B cell (primary cell): ENCODE measurements around the gene PAPSS1. TPM values are rescaled to one million over a fixed set of nuclear protein-coding genes. Genes with fewer than 3 reads are reported as not detected.

Experiments used
- ATAC-seq: fragments of 200-7000 bp; cut with Tn5 transposase; one replicate; pipeline ENCODE4 v1.10.0; 2021; ENCODE audit warnings: low read depth, mild to moderate bottlenecking, moderate number of reproducible peaks, moderate library complexity
- CTCF ChIA-PET: fragments of 350-600 bp; sonication (Branson Sonifier 250); formaldehyde crosslinking; loops from one replicate; lab custom pipeline; 2021; ENCODE audit warnings: antibody characterized with exemption, inconsistent platforms; lab: Charles Lee
- POLR2A ChIA-PET: fragments of 350-600 bp; sonication (Branson Sonifier 250); formaldehyde crosslinking; loops from one replicate; lab custom pipeline; 2021; ENCODE audit warnings: antibody characterized with exemption; lab: Charles Lee
- DNase-seq: peaks from one replicate; pipeline ENCODE4 v3.0.0; 2013
- H2AFZ ChIP-seq: 2 replicates; pipeline ENCODE4 v1.6.1; 2012; ENCODE audit warnings: mild to moderate bottlenecking, low read depth, low read length; ENCODE audit not compliant: insufficient read depth, poor library complexity, severe bottlenecking
- H3K27ac ChIP-seq, 2 donors: 1 replicate in 1 of 2; 2 replicates in 1 of 2; pipeline ENCODE4 v1.5.1; 2012 to 2013; ENCODE audit warnings: low read length in 2 of 2, mild to moderate bottlenecking in 2 of 2, moderate library complexity in 1 of 2
- H3K27me3 ChIP-seq, 4 experiments: fragments of 200-600 bp in 1 of 4; sonication (generic) in 1 of 4; replicated peaks in 1 of 4; 1 replicate in 2 of 4; 2 replicates in 2 of 4; pipeline versions ENCODE4 v1.6.1 to v1.7.0; 2013 to 2016; ENCODE audit warnings: low read length in 3 of 4, mild to moderate bottlenecking in 2 of 4, mixed read lengths in 1 of 4, moderate library complexity in 1 of 4; ENCODE audit not compliant: insufficient read depth in 4 of 4, control insufficient read depth in 3 of 4; ENCODE audit errors: control extremely low read depth in 1 of 4
- H3K36me3 ChIP-seq, 2 experiments: replicated peaks in 1 of 2; 1 replicate in 1 of 2; 2 replicates in 1 of 2; pipeline versions ENCODE4 v1.6.1 to v1.7.1; 2013; ENCODE audit warnings: low read length in 1 of 2; ENCODE audit not compliant: insufficient read depth in 2 of 2, control insufficient read depth in 1 of 2; ENCODE audit errors: control extremely low read depth in 1 of 2, extremely low read depth in 1 of 2
- H3K4me1 ChIP-seq, 2 donors: fragments of 200-600 bp in 1 of 2; sonication (generic) in 1 of 2; 1 replicate in 1 of 2; 2 replicates in 1 of 2; pipeline versions ENCODE4 v1.5.1 to v1.6.1; 2013 to 2017; ENCODE audit warnings: low read length in 2 of 2; ENCODE audit not compliant: control insufficient read depth in 2 of 2, insufficient read depth in 2 of 2
- H3K4me2 ChIP-seq: replicated peaks from 2 replicates; pipeline ENCODE3; 2012; ENCODE audit warnings: mild to moderate bottlenecking, low read depth, low read length; ENCODE audit not compliant: poor library complexity, severe bottlenecking
- H3K4me3 ChIP-seq, 5 experiments: fragments of 200-600 bp in 1 of 5; sonication (generic) in 1 of 5; 1 replicate in 3 of 5; 2 replicates in 2 of 5; pipeline versions ENCODE4 v1.5.1 to v1.7.0; 2011 to 2016; ENCODE audit warnings: low read length in 4 of 5, mild to moderate bottlenecking in 4 of 5, low read depth in 2 of 5, control low read depth in 1 of 5, moderate library complexity in 1 of 5; ENCODE audit not compliant: insufficient read depth in 1 of 5; ENCODE audit errors: control extremely low read depth in 1 of 5, extremely low read depth in 1 of 5
- H3K79me2 ChIP-seq: fragments of 200-600 bp; sonication (generic); one replicate; pipeline ENCODE4 v1.6.0; 2016; ENCODE audit warnings: low read length; ENCODE audit not compliant: control insufficient read depth, insufficient read depth
- H3K9ac ChIP-seq: fragments of 200-600 bp; sonication (generic); 2 replicates; pipeline ENCODE4 v1.6.1; 2017; ENCODE audit warnings: mild to moderate bottlenecking, low read length, moderate library complexity
- H3K9me3 ChIP-seq, 3 donors: one replicate each; pipeline versions ENCODE4 v1.6.1 to v1.7.1; 2013; ENCODE audit warnings: low read length in 2 of 3; ENCODE audit not compliant: control insufficient read depth in 2 of 3, insufficient read depth in 1 of 3; ENCODE audit errors: control extremely low read depth in 1 of 3
- H4K20me1 ChIP-seq: 2 replicates; pipeline ENCODE4 v1.6.0; 2012; ENCODE audit warnings: mild to moderate bottlenecking, low read length; ENCODE audit not compliant: insufficient read depth, control insufficient read depth, poor library complexity, severe bottlenecking
- H3K27ac Mint-ChIP-seq: one replicate; pipeline ENCODE4 v1.8.0; 2021; ENCODE audit warnings: mixed read lengths
- H3K27me3 Mint-ChIP-seq: one replicate; pipeline ENCODE4 v1.8.0; 2021; ENCODE audit warnings: mixed read lengths
- H3K4me1 Mint-ChIP-seq: one replicate; pipeline ENCODE4 v1.8.0; 2021; ENCODE audit warnings: mixed read lengths
- H3K4me3 Mint-ChIP-seq: one replicate; pipeline ENCODE4 v1.8.0; 2021; ENCODE audit warnings: mixed read lengths
- H3K9me3 Mint-ChIP-seq: one replicate; pipeline ENCODE4 v1.8.0; 2022; ENCODE audit warnings: mixed read lengths; ENCODE audit not compliant: insufficient read depth
- EZH2 ChIP-seq: IDR thresholded peaks from 2 replicates; pipeline ENCODE4 v1.6.1; 2012; ENCODE audit warnings: borderline replicate concordance, low read depth, mild to moderate bottlenecking, moderate library complexity, low read length; ENCODE audit not compliant: insufficient read depth, poor library complexity, severe bottlenecking
- WGBS: methylation state at CpG from one replicate; pipeline ENCODE4 v1.1.5; 2013; ENCODE audit warnings: missing lambda C conversion rate; ENCODE audit not compliant: insufficient coverage; 5-methylcytosine and 5-hydroxymethylcytosine counted together
- intact Hi-C: fragments of 100-400 bp; cut with micrococcal nuclease; formaldehyde crosslinking; loops from one replicate; pipeline ENCODE4 v1.10.0; 2022
- polyA plus RNA-seq: library from polyadenylated mRNA; depleted of rRNA; stranded (reverse); fragments of >200 nt; gene quantifications from 2 replicates; pipeline ENCODE4 v1.2.3, GENCODE V29; 2012
- total RNA-seq, 2 donors: library from RNA; stranded (reverse); fragments of 120-200 nt in 1 of 2; gene quantifications; 1 replicate in 1 of 2; 2 replicates in 1 of 2; pipeline versions ENCODE4 v1.2.3 to v1.2.4, GENCODE V29; 2013 to 2022
- TF ChIP-seq, protein P1 (sequence below): fragments of 200-600 bp; IDR thresholded peaks from one replicate; pipeline ENCODE4 v1.8.0; 2022; ENCODE audit warnings: antibody characterized with exemption, mild to moderate bottlenecking

The PAPSS1 gene
- total and polyA plus RNA-seq, 2 donors (not counting 1 experiment from before 2014, with no cell fraction given): 21.4 to 33.9 TPM

- Histone ChIP-seq H3K9ac (no peak overlapping the region), H3K9me3 (no peaks in the 10 kb centered on the region), H3K27me3 (peaks cover 0 to 2% (median 0%) of the 10 kb centered on the region in 4 experiments), H2AFZ (peak overlapping the region; percentile 12), H3K4me2 (no peak overlapping the region), H3K36me3 (no peaks in the 10 kb centered on the region), H3K27ac (no peak overlapping the region), H3K4me1 (no peaks in the 10 kb centered on the region), H3K79me2 (no peaks in the 10 kb centered on the region), H4K20me1 (no peaks in the 10 kb centered on the region), H3K4me3 (no peak overlapping the region)
- Mint-ChIP-seq H3K4me3 (no peak overlapping the region), H3K4me1 (no peaks in the 10 kb centered on the region), H3K9me3 (no peaks in the 10 kb centered on the region), H3K27ac (no peak overlapping the region), H3K27me3 (no peaks in the 10 kb centered on the region)
- WGBS: 70% methylated on average over 2 of the region's 3 CpGs
- DNase-seq (no peak), ATAC-seq (no peak)
- ChIA-PET POLR2A (no interaction called here), CTCF (no interaction called here)
- intact Hi-C loops: no loop called here
- TF ChIP-seq EZH2: no peak
- TF ChIP-seq, protein P1, sequence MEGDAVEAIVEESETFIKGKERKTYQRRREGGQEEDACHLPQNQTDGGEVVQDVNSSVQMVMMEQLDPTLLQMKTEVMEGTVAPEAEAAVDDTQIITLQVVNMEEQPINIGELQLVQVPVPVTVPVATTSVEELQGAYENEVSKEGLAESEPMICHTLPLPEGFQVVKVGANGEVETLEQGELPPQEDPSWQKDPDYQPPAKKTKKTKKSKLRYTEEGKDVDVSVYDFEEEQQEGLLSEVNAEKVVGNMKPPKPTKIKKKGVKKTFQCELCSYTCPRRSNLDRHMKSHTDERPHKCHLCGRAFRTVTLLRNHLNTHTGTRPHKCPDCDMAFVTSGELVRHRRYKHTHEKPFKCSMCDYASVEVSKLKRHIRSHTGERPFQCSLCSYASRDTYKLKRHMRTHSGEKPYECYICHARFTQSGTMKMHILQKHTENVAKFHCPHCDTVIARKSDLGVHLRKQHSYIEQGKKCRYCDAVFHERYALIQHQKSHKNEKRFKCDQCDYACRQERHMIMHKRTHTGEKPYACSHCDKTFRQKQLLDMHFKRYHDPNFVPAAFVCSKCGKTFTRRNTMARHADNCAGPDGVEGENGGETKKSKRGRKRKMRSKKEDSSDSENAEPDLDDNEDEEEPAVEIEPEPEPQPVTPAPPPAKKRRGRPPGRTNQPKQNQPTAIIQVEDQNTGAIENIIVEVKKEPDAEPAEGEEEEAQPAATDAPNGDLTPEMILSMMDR: no peak
These were observed 20.3 kb upstream of the PAPSS1 start for GRCh38 chr4:107740381-107740780.

DNA sequence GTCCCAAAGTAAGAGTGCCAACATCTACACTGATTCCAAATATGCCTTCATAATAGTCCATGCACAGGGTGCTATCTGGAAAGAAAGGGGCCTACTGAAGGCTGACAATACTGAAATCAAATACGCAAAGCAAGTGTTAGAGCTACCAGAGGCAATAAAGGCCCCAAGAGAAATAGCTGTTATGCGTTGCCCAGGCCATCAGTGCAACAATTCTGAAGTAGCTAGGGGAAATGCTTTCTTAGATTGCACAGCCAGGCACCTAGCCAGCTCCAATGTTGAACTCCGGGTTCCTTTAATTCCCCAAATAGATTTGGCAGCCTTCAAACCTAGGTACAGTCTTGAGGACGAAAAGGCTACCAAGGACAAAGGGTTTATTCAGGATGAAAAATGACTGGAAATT, 17.4 kb upstream of the PAPSS1 start:
- Histone ChIP-seq H3K4me1 (no peaks in the 10 kb centered on the region), H3K79me2 (no peaks in the 10 kb centered on the region), H3K4me3 (no peak overlapping the region), H2AFZ (no peak overlapping the region), H3K9ac (no peak overlapping the region), H3K27me3 (peaks cover 0 to 2% (median 0%) of the 10 kb centered on the region in 4 experiments), H3K36me3 (no peaks in the 10 kb centered on the region), H3K27ac (no peak overlapping the region), H3K4me2 (no peak overlapping the region), H3K9me3 (no peaks in the 10 kb centered on the region), H4K20me1 (no peaks in the 10 kb centered on the region)
- DNase-seq: no peak
- H3K9me3 Mint-ChIP-seq: no peaks in the 10 kb centered on the region
- 100% methylated on average over 2 of the region's 4 CpGs for WGBS
- ChIA-PET POLR2A (no interaction called here), CTCF (interaction anchor here (0.8 to 4.4 kb wide), 8 partner anchors 10 to 222 kb away, joined by 3 to 26 read pairs (median 3); partner anchors contain the start of gene PAPSS1)
- no peak for TF ChIP-seq EZH2
- TF ChIP-seq, protein P1: no peak
- H3K27ac Mint-ChIP-seq: no peak overlapping the region
- H3K4me1 Mint-ChIP-seq: no peaks in the 10 kb centered on the region
- ATAC-seq: no peak
- intact Hi-C loops: loop anchor here (1.0 to 10.0 kb wide), 3 partner anchors 183 to 1408 kb away; no protein-coding TSS in a partner anchor
- H3K27me3 Mint-ChIP-seq: peaks cover 13% of the 10 kb centered on the region
- H3K4me3 Mint-ChIP-seq: no peak overlapping the region
